Ovary (tissue), 3 donors: ENCODE data around the gene FPR1.

ENCODE experiments used
- CTCF ChIP-seq, 3 donors: fragments of 450-650 bp in 2 of 3; fragments of 200-600 bp in 1 of 3; IDR thresholded peaks; one replicate each; pipeline versions ENCODE4 v1.5.1 to v1.8.0; 2016 to 2022; ENCODE audit warnings: antibody characterized with exemption in 3 of 3, mild to moderate bottlenecking in 1 of 3
- POLR2A ChIP-seq: fragments of 450-650 bp; IDR thresholded peaks from one replicate; pipeline ENCODE4 v1.6.1; 2017; ENCODE audit warnings: antibody characterized with exemption, mild to moderate bottlenecking, moderate library complexity
- donor health status: DM: no; HTN: no; CAD: no.

DNA sequence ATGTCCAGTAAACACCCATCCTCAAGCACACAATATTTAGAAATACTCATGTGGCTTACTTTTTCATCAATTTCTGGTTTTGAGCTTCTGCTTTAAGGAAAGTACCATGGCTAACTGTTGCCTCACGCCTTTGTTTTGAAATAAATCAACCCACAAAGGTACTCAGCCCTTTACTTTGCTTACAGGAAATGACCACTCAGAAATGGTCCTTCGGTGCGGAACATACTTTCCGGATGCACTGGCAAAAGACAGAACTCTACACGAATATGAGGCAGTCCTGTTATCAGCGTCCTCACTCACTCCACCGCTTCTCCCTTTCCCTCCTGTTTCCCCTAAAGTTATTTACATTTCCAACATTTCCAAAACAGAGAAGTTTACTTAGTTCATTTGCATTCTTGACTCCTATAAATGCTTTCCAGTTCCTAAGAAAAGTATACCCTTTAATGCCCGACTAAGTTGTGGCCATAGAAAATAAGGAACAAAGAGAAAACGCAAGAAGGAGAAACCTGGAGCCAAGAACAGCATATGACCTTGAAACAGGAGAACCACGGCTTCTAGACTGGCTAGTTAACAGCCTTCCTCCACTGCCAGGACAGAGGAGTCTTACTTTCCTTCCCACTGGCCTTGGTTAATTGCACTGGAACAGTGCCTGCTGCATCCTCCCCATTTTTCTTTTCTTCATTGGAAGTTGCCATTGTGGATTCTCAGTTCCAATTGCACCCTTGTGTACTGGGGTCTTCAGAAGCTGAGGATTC lies 19.9 kb upstream of the FPR1 start:
- TF ChIP-seq CTCF (IDR thresholded peaks at IDR 0.05) (no peak), POLR2A (peak; percentile 10)
